ENCODE data around the gene TK1. TPM values are rescaled to one million over a fixed set of nuclear protein-coding genes. Genes with fewer than 3 reads are reported as not detected.

Gene TK1
- polyA plus RNA-seq, 3 donors: 0.67 to 2.0 (median 1.4) TPM

DNA sequence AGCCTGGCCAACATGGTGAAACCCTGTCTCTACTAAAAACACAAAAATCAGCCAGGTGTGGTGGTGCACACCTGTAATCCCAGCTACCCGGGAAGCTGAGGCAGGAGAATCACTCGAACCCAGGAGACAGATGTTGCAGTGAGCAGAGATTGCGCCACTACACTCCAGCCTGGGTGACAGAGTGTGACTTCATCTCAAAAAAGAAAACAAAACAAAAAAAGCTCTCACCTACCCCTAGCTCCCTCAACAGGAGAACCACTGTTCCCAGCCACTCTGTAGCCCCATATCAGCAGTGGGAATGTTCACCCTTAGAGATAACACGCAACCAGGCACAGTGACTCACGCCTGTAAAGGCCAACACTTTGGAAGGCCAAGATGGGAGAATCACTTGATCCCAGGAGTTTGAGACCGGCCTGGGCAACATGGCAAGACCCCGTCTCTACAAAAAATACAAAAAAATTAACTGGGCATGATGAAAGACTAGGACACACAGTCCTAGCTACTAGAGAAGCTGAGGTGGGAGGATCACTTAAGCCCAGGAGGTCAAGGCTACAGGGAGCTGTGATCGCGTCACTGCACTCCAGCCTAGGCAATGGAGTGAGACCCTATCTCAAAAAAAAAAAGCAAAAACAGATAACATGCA, 50.9 kb downstream of the TK1 start:
- Histone ChIP-seq H4K20me1 (ENCODE audit: insufficient read depth, low read length) (peaks cover 77% of the 10 kb centered on the region), H3K36me3 (replicated peaks in 1 of 2; ENCODE audit: control insufficient read depth in 1 of 2, insufficient read depth in 2 of 2, low read length in 2 of 2) (peaks cover 36 to 41% of the 10 kb centered on the region in 2 donors), H3K9ac (ENCODE audit: insufficient read depth, low read length, poor library complexity, severe bottlenecking) (no peak overlapping the region), H3K9me3 (replicated peaks in 1 of 2; ENCODE audit: control insufficient read depth in 1 of 2, insufficient read depth in 1 of 2, low read length in 2 of 2) (no peaks in the 10 kb centered on the region), H3K27ac (ENCODE audit: low read depth in 1 of 2, low read length in 2 of 2) (no peak overlapping the region), H3K4me2 (replicated peaks; ENCODE audit: extremely low read depth, low read length, poor library complexity, severe bottlenecking) (no peak overlapping the region), H3K79me2 (ENCODE audit: insufficient read depth, low read length) (peaks cover 38% of the 10 kb centered on the region), H3K27me3 (ENCODE audit: control insufficient read depth in 2 of 2, insufficient read depth in 2 of 2, low read length in 2 of 2) (no peaks in the 10 kb centered on the region), H2AFZ (ENCODE audit: insufficient read depth, low read depth, low read length, poor library complexity, severe bottlenecking) (no peak overlapping the region), H3K4me1 (ENCODE audit: control insufficient read depth in 1 of 2, insufficient read depth in 2 of 2, low read length in 2 of 2) (peaks cover 67 to 94% of the 10 kb centered on the region in 2 donors), H3K4me3 (replicated peaks in 1 of 3; ENCODE audit: low read depth in 2 of 3, low read length in 3 of 3) (no peak overlapping the region)
- Mint-ChIP-seq H3K27ac (peak overlapping the region in 4 of 7 donors; percentile 4 to 60 (median 24)), H3K4me3 (no peak overlapping the region), H3K27me3 (ENCODE audit: low read depth in 3 of 3) (peaks cover 0 to 5% (median 0%) of the 10 kb centered on the region in 3 donors), H3K4me1 (peaks cover 74% of the 10 kb centered on the region), H3K36me3 (peaks cover 43 to 56% of the 10 kb centered on the region in 2 donors), H3K9me3 (no peaks in the 10 kb centered on the region)
- WGBS (ENCODE audit: insufficient coverage): 90% methylated on average over 5 of the region's 9 CpGs
- intact Hi-C loops (cut with micrococcal nuclease): loop anchor here (2.0 to 5.0 kb wide), 2 partner anchors 23 to 36 kb away; no protein-coding TSS in a partner anchor
- no peak for DNase-seq
- TF ChIP-seq, protein P1, sequence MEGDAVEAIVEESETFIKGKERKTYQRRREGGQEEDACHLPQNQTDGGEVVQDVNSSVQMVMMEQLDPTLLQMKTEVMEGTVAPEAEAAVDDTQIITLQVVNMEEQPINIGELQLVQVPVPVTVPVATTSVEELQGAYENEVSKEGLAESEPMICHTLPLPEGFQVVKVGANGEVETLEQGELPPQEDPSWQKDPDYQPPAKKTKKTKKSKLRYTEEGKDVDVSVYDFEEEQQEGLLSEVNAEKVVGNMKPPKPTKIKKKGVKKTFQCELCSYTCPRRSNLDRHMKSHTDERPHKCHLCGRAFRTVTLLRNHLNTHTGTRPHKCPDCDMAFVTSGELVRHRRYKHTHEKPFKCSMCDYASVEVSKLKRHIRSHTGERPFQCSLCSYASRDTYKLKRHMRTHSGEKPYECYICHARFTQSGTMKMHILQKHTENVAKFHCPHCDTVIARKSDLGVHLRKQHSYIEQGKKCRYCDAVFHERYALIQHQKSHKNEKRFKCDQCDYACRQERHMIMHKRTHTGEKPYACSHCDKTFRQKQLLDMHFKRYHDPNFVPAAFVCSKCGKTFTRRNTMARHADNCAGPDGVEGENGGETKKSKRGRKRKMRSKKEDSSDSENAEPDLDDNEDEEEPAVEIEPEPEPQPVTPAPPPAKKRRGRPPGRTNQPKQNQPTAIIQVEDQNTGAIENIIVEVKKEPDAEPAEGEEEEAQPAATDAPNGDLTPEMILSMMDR (IDR thresholded peaks at IDR 0.05): no peak

DNA sequence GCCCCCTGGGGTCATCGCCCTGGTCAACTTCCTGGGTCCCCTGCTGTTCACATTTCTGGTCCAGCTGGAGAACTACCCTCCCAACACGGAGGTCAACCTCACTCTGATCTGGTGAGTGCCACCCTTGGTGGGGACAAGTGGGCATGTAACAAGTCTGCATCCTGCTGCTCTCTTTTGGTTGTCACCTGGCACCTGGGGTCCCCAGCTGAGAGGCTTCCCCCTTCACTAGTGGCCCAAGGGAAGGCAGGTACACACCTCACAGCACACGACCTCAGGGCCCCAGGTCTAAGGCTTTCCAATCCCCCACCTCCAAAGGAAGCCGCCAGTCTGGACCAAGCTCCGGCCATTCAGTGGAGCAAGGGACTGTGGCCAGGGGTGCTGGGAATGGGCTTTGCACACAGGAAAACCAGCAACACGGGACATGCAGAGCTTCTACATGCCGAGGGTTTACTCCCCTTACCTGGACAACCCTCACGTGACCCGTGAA, 51.9 kb downstream of the TK1 start:
- Mint-ChIP-seq H3K9me3 (no peaks in the 10 kb centered on the region), H3K4me3 (no peak overlapping the region), H3K4me1 (peaks cover 78% of the 10 kb centered on the region), H3K36me3 (peaks cover 43 to 56% of the 10 kb centered on the region in 2 donors), H3K27ac (no peak overlapping the region), H3K27me3 (ENCODE audit: low read depth in 3 of 3) (peaks cover 0 to 5% (median 0%) of the 10 kb centered on the region in 3 donors)
- TF ChIP-seq, protein P1 (IDR thresholded peaks at IDR 0.05): no peak
- no peaks in the 10 kb centered on the region for H3K27me3 ChIP-seq (ENCODE audit: control insufficient read depth in 2 of 2, insufficient read depth in 2 of 2, low read length in 2 of 2)
- WGBS (ENCODE audit: insufficient coverage): 96% methylated on average over 4 of the region's 9 CpGs
- no peak overlapping the region for H3K9ac ChIP-seq (ENCODE audit: insufficient read depth, low read length, poor library complexity, severe bottlenecking)
- no peak overlapping the region for H2AFZ ChIP-seq (ENCODE audit: insufficient read depth, low read depth, low read length, poor library complexity, severe bottlenecking)
- peaks cover 70 to 94% of the 10 kb centered on the region in 2 donors for H3K4me1 ChIP-seq (ENCODE audit: control insufficient read depth in 1 of 2, insufficient read depth in 2 of 2, low read length in 2 of 2)
- H3K27ac ChIP-seq (ENCODE audit: low read depth in 1 of 2, low read length in 2 of 2): no peak overlapping the region
- H4K20me1 ChIP-seq (ENCODE audit: insufficient read depth, low read length): peaks cover 74% of the 10 kb centered on the region
- DNase-seq: no peak
- intact Hi-C loops (cut with micrococcal nuclease): loop anchor here (2.0 to 5.0 kb wide), 2 partner anchors 22 to 37 kb away; no protein-coding TSS in a partner anchor
- H3K4me3 ChIP-seq (replicated peaks in 1 of 3; ENCODE audit: low read depth in 2 of 3, low read length in 3 of 3): no peak overlapping the region
- H3K79me2 ChIP-seq (ENCODE audit: insufficient read depth, low read length): peaks cover 47% of the 10 kb centered on the region
- peaks cover 36 to 41% of the 10 kb centered on the region in 2 donors for H3K36me3 ChIP-seq (replicated peaks in 1 of 2; ENCODE audit: control insufficient read depth in 1 of 2, insufficient read depth in 2 of 2, low read length in 2 of 2)
- H3K9me3 ChIP-seq (replicated peaks in 1 of 2; ENCODE audit: control insufficient read depth in 1 of 2, insufficient read depth in 1 of 2, low read length in 2 of 2): no peaks in the 10 kb centered on the region
- no peak overlapping the region for H3K4me2 ChIP-seq (replicated peaks; ENCODE audit: extremely low read depth, low read length, poor library complexity, severe bottlenecking)
